Measurements from ENCODE around the gene ADD1. TPM values are rescaled to one million over a fixed set of nuclear protein-coding genes. Genes with fewer than 3 reads are reported as not detected.
A peak's percentile ranks its signal among the peaks of the same experiment; 100 is the strongest.
"Not testable (repeated sequence)": the region's sequence is repeated elsewhere in the genome, so short reads cannot be mapped to it uniquely, and the experiment has no call there.

Gene ADD1
- total RNA-seq, 3 donors from 2014 or later, result 147 to 175 (median 153) TPM

- ATAC-seq, result no peak
- no peak for DNase-seq
- no peak overlapping the region for H3K4me3 Mint-ChIP-seq
- peaks cover 64% of the 10 kb centered on the region for H3K36me3 Mint-ChIP-seq (ENCODE audit: insufficient read depth)
- no peaks in the 10 kb centered on the region for H3K27me3 Mint-ChIP-seq (ENCODE audit: low read depth)
- H3K9me3 Mint-ChIP-seq, result no peaks in the 10 kb centered on the region
- H3K4me1 Mint-ChIP-seq (ENCODE audit: low read depth), result peaks cover 29% of the 10 kb centered on the region
Measured at GRCh38 chr4:2950221-2950989, 106.8 kb downstream of the ADD1 start.

DNA sequence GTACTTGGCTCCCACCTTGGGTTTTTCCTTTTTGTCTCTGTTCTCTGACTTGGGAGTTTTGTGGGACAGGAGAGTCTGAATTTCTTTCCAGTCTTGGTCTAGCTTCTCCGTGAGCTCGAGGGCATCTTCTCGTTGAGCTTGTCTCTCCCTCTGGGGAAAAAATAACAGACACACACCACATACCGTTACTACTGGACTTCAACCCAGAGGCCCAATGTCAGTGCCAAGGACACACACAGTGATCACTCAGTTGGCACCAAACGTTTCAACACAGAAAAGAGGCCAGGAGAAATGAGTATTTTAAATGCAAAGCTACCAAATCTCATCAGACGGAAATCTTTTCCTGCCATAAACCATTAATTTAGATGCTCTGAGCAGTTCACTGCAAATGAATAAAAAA is 109.9 kb downstream of the ADD1 start:
- H3K36me3 Mint-ChIP-seq (ENCODE audit: insufficient read depth), result peaks cover 70% of the 10 kb centered on the region
- peaks cover 52% of the 10 kb centered on the region for H3K4me1 Mint-ChIP-seq (ENCODE audit: low read depth)
- H3K9me3 Mint-ChIP-seq, result no peaks in the 10 kb centered on the region
- no peaks in the 10 kb centered on the region for H3K27me3 Mint-ChIP-seq (ENCODE audit: low read depth)
- peak overlapping the region; percentile 74 for H3K4me3 Mint-ChIP-seq
- DNase-seq (no peak), ATAC-seq (no peak)

GRCh38 chr4:2954358-2955185 is 110.9 kb downstream of the ADD1 start:
- Mint-ChIP-seq H3K27me3 (ENCODE audit: low read depth) (no peaks in the 10 kb centered on the region), H3K4me3 (peak overlapping the region; percentile 74), H3K36me3 (ENCODE audit: insufficient read depth) (peaks cover 73% of the 10 kb centered on the region), H3K4me1 (ENCODE audit: low read depth) (peaks cover 61% of the 10 kb centered on the region), H3K9me3 (no peaks in the 10 kb centered on the region)
- ATAC-seq, result peak; percentile 85 to 89
- no peak for DNase-seq

- H3K4me3 Mint-ChIP-seq; ATAC-seq; H3K27me3 Mint-ChIP-seq (ENCODE audit: low read depth); DNase-seq; H3K9me3 Mint-ChIP-seq: not testable (repeated sequence)
- Mint-ChIP-seq H3K4me1 (ENCODE audit: low read depth) (peaks cover 65% of the 10 kb centered on the region), H3K36me3 (ENCODE audit: insufficient read depth) (peaks cover 67% of the 10 kb centered on the region)
Measured at GRCh38 chr4:2955186-2956044, 111.8 kb downstream of the ADD1 start.

- no peak for ATAC-seq
- H3K27me3 Mint-ChIP-seq (ENCODE audit: low read depth), result no peaks in the 10 kb centered on the region
- peaks cover 55% of the 10 kb centered on the region for H3K36me3 Mint-ChIP-seq (ENCODE audit: insufficient read depth)
- peak overlapping the region; percentile 39 for H3K4me3 Mint-ChIP-seq
- no peaks in the 10 kb centered on the region for H3K9me3 Mint-ChIP-seq
- H3K4me1 Mint-ChIP-seq (ENCODE audit: low read depth), result peaks cover 61% of the 10 kb centered on the region
- DNase-seq, result no peak
Measured at GRCh38 chr4:2958446-2958845, 114.8 kb downstream of the ADD1 start.

DNA sequence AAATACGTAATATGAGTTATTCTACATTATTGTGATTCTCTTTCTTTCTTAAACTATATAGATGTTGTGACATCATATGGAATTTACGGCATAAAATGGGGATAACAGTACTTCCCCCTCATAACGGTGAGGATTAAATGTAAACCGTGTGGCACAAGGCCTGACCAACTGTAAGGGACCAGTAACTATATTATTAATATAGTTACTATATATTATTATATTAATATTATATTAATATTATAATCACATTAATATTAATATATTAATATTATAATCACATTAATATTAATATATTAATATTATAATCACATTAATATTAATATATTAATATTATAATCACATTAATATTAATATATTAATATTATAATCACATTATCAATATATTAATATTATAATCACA is 116.8 kb downstream of the ADD1 start:
- peaks cover 41% of the 10 kb centered on the region for H3K36me3 Mint-ChIP-seq (ENCODE audit: insufficient read depth)
- peaks cover 52% of the 10 kb centered on the region for H3K4me1 Mint-ChIP-seq (ENCODE audit: low read depth)
- peak overlapping the region; percentile 22 for H3K4me3 Mint-ChIP-seq
- not testable (repeated sequence) for ATAC-seq; H3K27me3 Mint-ChIP-seq (ENCODE audit: low read depth); DNase-seq; H3K9me3 Mint-ChIP-seq

DNA sequence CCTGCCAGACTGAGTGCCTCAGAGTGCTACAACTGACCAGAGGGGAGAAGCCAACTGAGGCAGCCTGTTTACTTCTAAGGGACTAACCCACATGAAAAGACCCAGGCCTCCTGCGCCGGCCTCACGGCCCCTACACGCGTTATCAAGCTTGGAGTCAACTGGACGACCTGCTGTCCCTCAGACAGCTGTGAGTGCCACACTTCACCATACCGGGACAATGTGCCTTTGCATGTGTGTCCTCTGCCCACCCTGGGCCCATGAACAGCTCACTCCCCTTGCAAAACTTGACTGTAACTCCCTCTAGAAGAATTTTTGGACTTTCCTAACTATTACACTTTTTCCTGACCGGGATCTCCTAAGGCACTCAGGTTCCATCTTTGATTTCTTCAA is 117.8 kb downstream of the ADD1 start:
- peaks cover 33% of the 10 kb centered on the region for H3K36me3 Mint-ChIP-seq (ENCODE audit: insufficient read depth)
- DNase-seq (no peak), ATAC-seq (no peak)
- H3K4me3 Mint-ChIP-seq, result peak overlapping the region; percentile 90
- no peaks in the 10 kb centered on the region for H3K9me3 Mint-ChIP-seq
- H3K4me1 Mint-ChIP-seq (ENCODE audit: low read depth), result peaks cover 44% of the 10 kb centered on the region
- no peaks in the 10 kb centered on the region for H3K27me3 Mint-ChIP-seq (ENCODE audit: low read depth)

DNA sequence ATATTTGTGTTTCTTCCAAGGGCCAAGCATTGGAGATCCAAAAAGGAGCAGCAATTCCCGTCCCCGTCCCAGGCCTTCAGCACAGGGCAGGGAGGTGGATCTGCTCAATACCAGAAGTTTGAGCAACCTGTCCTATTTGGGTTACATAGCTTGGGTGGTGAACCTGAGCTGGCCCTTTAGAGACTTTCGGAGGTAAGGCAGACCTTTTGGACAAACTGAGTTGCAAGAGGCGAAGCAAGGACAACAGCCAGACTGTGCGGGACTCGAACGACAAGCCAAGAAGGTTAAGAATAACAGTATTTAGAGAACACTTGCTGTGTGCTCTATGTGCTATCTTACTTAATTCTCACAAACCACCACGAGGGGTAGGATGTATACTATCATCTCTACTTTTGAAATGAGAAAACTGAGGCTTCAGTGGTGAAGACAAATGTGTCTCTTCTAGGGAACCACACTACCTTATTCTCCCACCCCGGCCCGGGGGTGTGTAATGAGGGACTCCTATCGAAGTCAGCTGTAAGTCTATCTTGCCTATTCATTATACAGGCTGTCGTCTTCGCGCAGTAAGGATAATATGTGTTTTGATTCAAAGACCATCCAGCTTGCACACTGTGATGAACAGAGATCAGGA is 118.3 kb downstream of the ADD1 start:
- DNase-seq (no peak), ATAC-seq (peak; percentile 31 to 47)
- Mint-ChIP-seq H3K36me3 (ENCODE audit: insufficient read depth) (peaks cover 30% of the 10 kb centered on the region), H3K4me3 (peak overlapping the region; percentile 90), H3K27me3 (ENCODE audit: low read depth) (no peaks in the 10 kb centered on the region), H3K4me1 (ENCODE audit: low read depth) (peaks cover 41% of the 10 kb centered on the region), H3K9me3 (no peaks in the 10 kb centered on the region)

DNA sequence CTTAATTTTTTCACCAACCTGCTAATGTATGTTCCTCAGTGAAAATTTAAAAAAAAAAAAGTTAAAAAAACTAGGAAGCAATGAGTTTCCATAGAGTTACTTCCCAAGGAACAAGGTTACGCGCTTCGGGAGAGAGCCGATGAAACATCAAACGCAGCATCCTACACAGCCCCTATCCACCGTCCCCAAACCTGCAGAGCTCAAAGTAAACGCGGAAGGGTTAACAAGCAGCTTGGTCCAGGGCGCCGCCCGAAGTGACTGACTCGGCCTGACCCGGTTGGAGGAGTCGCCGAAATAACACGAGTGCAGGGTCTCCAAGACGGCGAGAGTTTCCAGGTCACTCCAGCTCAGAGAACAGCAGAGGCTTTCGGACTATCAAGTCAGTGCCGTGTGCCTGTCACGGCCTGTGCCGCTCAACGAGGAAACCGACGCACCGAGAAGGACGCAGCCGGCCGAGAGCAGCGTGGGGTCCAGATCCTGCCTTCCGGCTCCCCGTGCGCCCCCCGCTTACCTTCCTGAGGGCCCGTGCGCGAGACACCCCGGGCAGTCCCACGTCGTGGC is 119.0 kb downstream of the ADD1 start:
- Mint-ChIP-seq H3K36me3 (ENCODE audit: insufficient read depth) (peaks cover 24% of the 10 kb centered on the region), H3K4me3 (peak overlapping the region; percentile 90), H3K9me3 (no peaks in the 10 kb centered on the region), H3K4me1 (ENCODE audit: low read depth) (peaks cover 38% of the 10 kb centered on the region), H3K27me3 (ENCODE audit: low read depth) (no peaks in the 10 kb centered on the region)
- DNase-seq (peak; percentile 15), ATAC-seq (peak; percentile 22 to 33)

GRCh38 chr4:2963175-2963965 is 119.7 kb downstream of the ADD1 start, which contains the start of the genes GRK4 and NOP14:
Gene GRK4, plus strand, starts transcription at chr4:2963571. Its CDS starts 500 bp downstream, at chr4:2964071.
Gene NOP14, minus strand, starts transcription at chr4:2963406. Its CDS starts 87 bp downstream, at chr4:2963319.
- peak; percentile 89 for ATAC-seq
- no peaks in the 10 kb centered on the region for H3K9me3 Mint-ChIP-seq
- H3K4me3 Mint-ChIP-seq, result peak within 1 kb of the TSS; percentile 90
- H3K27me3 Mint-ChIP-seq (ENCODE audit: low read depth), result no peaks in the 10 kb centered on the region
- DNase-seq, result peak; percentile 96
- H3K36me3 Mint-ChIP-seq (ENCODE audit: insufficient read depth), result peaks cover 17% of the 10 kb centered on the region
- peaks cover 32% of the 10 kb centered on the region for H3K4me1 Mint-ChIP-seq (ENCODE audit: low read depth)

GRCh38 chr4:2963966-2964471 is 120.4 kb downstream of the ADD1 start:
- Mint-ChIP-seq H3K4me3 (peak overlapping the region; percentile 89), H3K4me1 (ENCODE audit: low read depth) (peaks cover 25% of the 10 kb centered on the region), H3K9me3 (no peaks in the 10 kb centered on the region), H3K27me3 (ENCODE audit: low read depth) (no peaks in the 10 kb centered on the region), H3K36me3 (ENCODE audit: insufficient read depth) (peaks cover 12% of the 10 kb centered on the region)
- DNase-seq (no peak), ATAC-seq (no peak)

- H3K36me3 Mint-ChIP-seq (ENCODE audit: insufficient read depth), result peaks cover 8% of the 10 kb centered on the region
- H3K4me1 Mint-ChIP-seq (ENCODE audit: low read depth), result peaks cover 20% of the 10 kb centered on the region
- H3K4me3 Mint-ChIP-seq, result peak overlapping the region; percentile 89
- no peaks in the 10 kb centered on the region for H3K9me3 Mint-ChIP-seq
- DNase-seq (no peak), ATAC-seq (no peak)
- H3K27me3 Mint-ChIP-seq (ENCODE audit: low read depth), result no peaks in the 10 kb centered on the region
Measured at GRCh38 chr4:2964706-2965258, 121.1 kb downstream of the ADD1 start.

Data from activated T-cell treated with anti-CD3 and anti-CD28 coated beads, Interleukin-2, amount 50 U/mL, for 4 hours (primary cell).